HEK293 (cell line): ENCODE measurements around the gene TMEM126B.
A peak's percentile ranks its signal among the peaks of the same experiment; 100 is the strongest.

Experiments used
- CTCF ChIA-PET: fragments of 350-600 bp; formaldehyde crosslinking; extraction: SDS; loops from one replicate; lab custom pipeline; 2021; ENCODE audit warnings: antibody characterized with exemption; lab: Yijun Ruan, JAX
- POLR2A ChIA-PET: fragments of 300-600 bp; formaldehyde crosslinking; extraction: SDS; loops from one replicate; lab custom pipeline; 2020; ENCODE audit warnings: antibody characterized with exemption, inconsistent platforms; lab: Yijun Ruan, JAX
- H3K27ac ChIP-seq: fragments of 200-500 bp; sonication (Bioruptor generic); 2 replicates; pipeline ENCODE4 v1.5.1; 2014; ENCODE audit warnings: low read depth, low read length, control low read depth, inconsistent platforms; ENCODE audit errors: extremely low read depth
- H3K36me3 ChIP-seq, 2 experiments: fragments of 200-500 bp in 1 of 2; sonication (Bioruptor generic) in 1 of 2; 1 replicate in 1 of 2; 2 replicates in 1 of 2; pipeline ENCODE4 v1.5.1; 2014 to 2017; ENCODE audit warnings: inconsistent platforms in 2 of 2, low read length in 2 of 2; ENCODE audit not compliant: control insufficient read depth in 2 of 2, insufficient read depth in 1 of 2
- H3K4me1 ChIP-seq: fragments of 200-500 bp; sonication (Bioruptor generic); 2 replicates; pipeline ENCODE4 v1.5.1; 2014; ENCODE audit warnings: mild to moderate bottlenecking, low read length, inconsistent platforms; ENCODE audit not compliant: control insufficient read depth, insufficient read depth
- H3K4me3 ChIP-seq: 2 replicates; pipeline ENCODE4 v1.5.1; 2011; ENCODE audit warnings: low read depth, mild to moderate bottlenecking, control low read depth, low read length, moderate library complexity
- H3K9me3 ChIP-seq: fragments of 200-500 bp; sonication (Bioruptor generic); 2 replicates; pipeline ENCODE4 v1.5.1; 2014; ENCODE audit warnings: low read depth, low read length, inconsistent platforms; ENCODE audit not compliant: control insufficient read depth, insufficient read depth
- GLI4 ChIP-seq: fragments of 450-650 bp; formaldehyde crosslinking; IDR thresholded peaks from 2 replicates; pipeline ENCODE4 v1.5.1; 2016; ENCODE audit warnings: missing biosample characterization, missing genetic modification characterization
- HOXA7 ChIP-seq: sonication (generic); formaldehyde crosslinking; IDR thresholded peaks from 2 replicates; pipeline ENCODE4 v1.8.1; 2022; ENCODE audit warnings: missing genetic modification reagents, borderline replicate concordance
- HOXC10 ChIP-seq: sonication (generic); formaldehyde crosslinking; IDR thresholded peaks from 2 replicates; pipeline ENCODE4 v1.8.1; 2023; ENCODE audit warnings: mild to moderate bottlenecking, missing genetic modification reagents
- HOXD13 ChIP-seq: sonication (generic); formaldehyde crosslinking; IDR thresholded peaks from 2 replicates; pipeline ENCODE4 v1.8.0; 2022; ENCODE audit warnings: missing genetic modification reagents, borderline replicate concordance
- IKZF3 ChIP-seq: fragments of 450-650 bp; IDR thresholded peaks from 2 replicates; pipeline ENCODE4 v1.5.0; 2018; ENCODE audit warnings: missing biosample characterization, mild to moderate bottlenecking, missing genetic modification characterization, moderate library complexity
- KLF16 ChIP-seq: fragments of 450-650 bp; formaldehyde crosslinking; IDR thresholded peaks from 2 replicates; pipeline ENCODE4 v1.5.1; 2017; ENCODE audit warnings: missing biosample characterization, missing genetic modification characterization
- PRDM6 ChIP-seq: fragments of 450-650 bp; formaldehyde crosslinking; IDR thresholded peaks from 2 replicates; pipeline ENCODE4 v1.5.1; 2017; ENCODE audit warnings: missing biosample characterization, missing genetic modification characterization
- SCRT2 ChIP-seq: fragments of 450-650 bp; formaldehyde crosslinking; IDR thresholded peaks from 2 replicates; pipeline ENCODE4 v1.5.1; 2016; ENCODE audit warnings: missing biosample characterization, missing genetic modification characterization
- SP3 ChIP-seq: fragments of 450-650 bp; formaldehyde crosslinking; IDR thresholded peaks from 2 replicates; pipeline ENCODE4 v1.5.1; 2016; ENCODE audit warnings: missing biosample characterization, missing genetic modification characterization
- TCF7L2 ChIP-seq: IDR thresholded peaks from 2 replicates; pipeline ENCODE4 v1.6.1; 2011; ENCODE audit warnings: low read depth, mild to moderate bottlenecking, inconsistent platforms, low read length, moderate library complexity, borderline replicate concordance
- TRIM28 ChIP-seq: IDR thresholded peaks from 2 replicates; pipeline ENCODE4 v1.6.1; 2011; ENCODE audit warnings: low read length, control low read depth, borderline replicate concordance
- WT1 ChIP-seq: fragments of 450-650 bp; formaldehyde crosslinking; IDR thresholded peaks from 2 replicates; pipeline ENCODE4 v1.5.1; 2016; ENCODE audit warnings: missing biosample characterization, missing genetic modification characterization
- ZFHX2 ChIP-seq: fragments of 450-650 bp; formaldehyde crosslinking; conservative IDR thresholded peaks from 2 replicates; pipeline ENCODE4 v1.5.1; 2016; ENCODE audit warnings: missing biosample characterization, missing genetic modification characterization
- ZNF132 ChIP-seq: fragments of 450-650 bp; formaldehyde crosslinking; IDR thresholded peaks from 2 replicates; pipeline ENCODE4 v1.5.1; 2017; ENCODE audit warnings: missing biosample characterization, missing genetic modification characterization, borderline replicate concordance
- ZNF211 ChIP-seq: fragments of 450-650 bp; formaldehyde crosslinking; IDR thresholded peaks from 2 replicates; pipeline ENCODE4 v1.5.1; 2016; ENCODE audit warnings: low read depth, missing biosample characterization, missing genetic modification characterization
- ZNF335 ChIP-seq: fragments of 450-650 bp; formaldehyde crosslinking; conservative IDR thresholded peaks from 2 replicates; pipeline ENCODE4 v1.5.1; 2016; ENCODE audit warnings: missing biosample characterization, missing genetic modification characterization
- ZNF350 ChIP-seq: fragments of 450-650 bp; formaldehyde crosslinking; IDR thresholded peaks from 2 replicates; pipeline ENCODE4 v1.5.0; 2017; ENCODE audit warnings: missing biosample characterization, mild to moderate bottlenecking, missing genetic modification characterization
- ZNF488 ChIP-seq: fragments of 450-650 bp; formaldehyde crosslinking; IDR thresholded peaks from 2 replicates; pipeline ENCODE4 v1.5.1; 2016; ENCODE audit warnings: missing biosample characterization, missing genetic modification characterization
- ZNF561 ChIP-seq: fragments of 450-650 bp; IDR thresholded peaks from 2 replicates; pipeline ENCODE4 v1.5.1; 2018; ENCODE audit warnings: missing biosample characterization, missing genetic modification characterization, borderline replicate concordance
- ZNF610 ChIP-seq: fragments of 450-650 bp; formaldehyde crosslinking; IDR thresholded peaks from 2 replicates; pipeline ENCODE4 v1.5.1; 2016; ENCODE audit warnings: missing biosample characterization, missing genetic modification characterization, borderline replicate concordance
- ZNF623 ChIP-seq: fragments of 450-650 bp; formaldehyde crosslinking; IDR thresholded peaks from 2 replicates; pipeline ENCODE4 v1.5.1; 2016; ENCODE audit warnings: missing biosample characterization, missing genetic modification characterization
- ZNF707 ChIP-seq: fragments of 450-650 bp; formaldehyde crosslinking; IDR thresholded peaks from 2 replicates; pipeline ENCODE4 v1.5.1; 2016; ENCODE audit warnings: missing biosample characterization, missing genetic modification characterization
- ZNF768 ChIP-seq: fragments of 450-650 bp; formaldehyde crosslinking; IDR thresholded peaks from 2 replicates; pipeline ENCODE4 v1.5.1; 2018; ENCODE audit warnings: missing biosample characterization, mild to moderate bottlenecking, missing genetic modification characterization
- TF ChIP-seq, protein P1 (sequence below): fragments of 450-650 bp; formaldehyde crosslinking; IDR thresholded peaks from 2 replicates; pipeline ENCODE4 v1.5.1; 2017; ENCODE audit warnings: missing biosample characterization, missing genetic modification characterization
- TF ChIP-seq, protein P2 (sequence below): fragments of 450-650 bp; formaldehyde crosslinking; IDR thresholded peaks from 2 replicates; pipeline ENCODE4 v1.5.1; 2016; ENCODE audit warnings: missing biosample characterization, missing genetic modification characterization
- TF ChIP-seq, protein P3 (sequence below): fragments of 450-650 bp; formaldehyde crosslinking; IDR thresholded peaks from 2 replicates; pipeline ENCODE4 v1.5.1; 2016; ENCODE audit warnings: missing biosample characterization, missing genetic modification characterization

Gene TMEM126B

GRCh38 chr11:85626496-85626895, 1.9 kb upstream of the TMEM126B start:
- no peak overlapping the region for H3K27ac ChIP-seq
- POLR2A ChIA-PET = interaction anchor here (2.6 kb wide), 1 partner anchor 23 kb away, joined by 48 read pairs; the partner anchor contains the start of gene TMEM126A
- CTCF ChIA-PET = interaction anchor here (0.5 to 0.6 kb wide), 2 partner anchors 733 to 753 kb away, joined by 3 to 4 read pairs; no protein-coding TSS in a partner anchor
- H3K4me3 ChIP-seq = no peak overlapping the region; the same call in 1 of the 2 replicates
- peaks cover 0 to 8% of the 10 kb centered on the region in 2 experiments; a peak in 1 of 3 replicates for H3K36me3 ChIP-seq
- H3K4me1 ChIP-seq = no peaks in the 10 kb centered on the region; the same call in 1 of the 2 replicates
- no peaks in the 10 kb centered on the region for H3K9me3 ChIP-seq
- no peak for TF ChIP-seq TRIM28
- TF ChIP-seq ZFHX2 (tag by site-specific recombination) = no peak
- TF ChIP-seq IKZF3 (tag by site-specific recombination) = no peak
- no peak for TF ChIP-seq HOXD13
- TF ChIP-seq ZNF623 (tag by site-specific recombination) = no peak
- no peak for TF ChIP-seq WT1
- TF ChIP-seq, protein P1, sequence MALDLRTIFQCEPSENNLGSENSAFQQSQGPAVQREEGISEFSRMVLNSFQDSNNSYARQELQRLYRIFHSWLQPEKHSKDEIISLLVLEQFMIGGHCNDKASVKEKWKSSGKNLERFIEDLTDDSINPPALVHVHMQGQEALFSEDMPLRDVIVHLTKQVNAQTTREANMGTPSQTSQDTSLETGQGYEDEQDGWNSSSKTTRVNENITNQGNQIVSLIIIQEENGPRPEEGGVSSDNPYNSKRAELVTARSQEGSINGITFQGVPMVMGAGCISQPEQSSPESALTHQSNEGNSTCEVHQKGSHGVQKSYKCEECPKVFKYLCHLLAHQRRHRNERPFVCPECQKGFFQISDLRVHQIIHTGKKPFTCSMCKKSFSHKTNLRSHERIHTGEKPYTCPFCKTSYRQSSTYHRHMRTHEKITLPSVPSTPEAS (tag by site-specific recombination) = no peak
- no peak for TF ChIP-seq TCF7L2
- TF ChIP-seq ZNF488 (tag by site-specific recombination) = no peak
- TF ChIP-seq HOXA7 (CRISPR knock-in tag) = no peak
- TF ChIP-seq SP3 = no peak
- no peak for TF ChIP-seq ZNF132 (tag by site-specific recombination)
- TF ChIP-seq GLI4 (tag by site-specific recombination) = no peak
- 0 out of 2 replicates have a peak, but pooled peaks have one; percentile 51 for TF ChIP-seq SCRT2 (tag by site-specific recombination)
- TF ChIP-seq HOXC10 (CRISPR knock-in tag) = no peak
- TF ChIP-seq ZNF768 (tag by site-specific recombination) = no peak
- no peak for TF ChIP-seq ZNF350 (tag by site-specific recombination)
- no peak for TF ChIP-seq ZNF561 (tag by site-specific recombination)
- TF ChIP-seq KLF16 (tag by site-specific recombination) = no peak
- TF ChIP-seq, protein P2, sequence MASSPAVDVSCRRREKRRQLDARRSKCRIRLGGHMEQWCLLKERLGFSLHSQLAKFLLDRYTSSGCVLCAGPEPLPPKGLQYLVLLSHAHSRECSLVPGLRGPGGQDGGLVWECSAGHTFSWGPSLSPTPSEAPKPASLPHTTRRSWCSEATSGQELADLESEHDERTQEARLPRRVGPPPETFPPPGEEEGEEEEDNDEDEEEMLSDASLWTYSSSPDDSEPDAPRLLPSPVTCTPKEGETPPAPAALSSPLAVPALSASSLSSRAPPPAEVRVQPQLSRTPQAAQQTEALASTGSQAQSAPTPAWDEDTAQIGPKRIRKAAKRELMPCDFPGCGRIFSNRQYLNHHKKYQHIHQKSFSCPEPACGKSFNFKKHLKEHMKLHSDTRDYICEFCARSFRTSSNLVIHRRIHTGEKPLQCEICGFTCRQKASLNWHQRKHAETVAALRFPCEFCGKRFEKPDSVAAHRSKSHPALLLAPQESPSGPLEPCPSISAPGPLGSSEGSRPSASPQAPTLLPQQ (tag by site-specific recombination) = no peak
- TF ChIP-seq ZNF707 (tag by site-specific recombination) = no peak
- peak; percentile 79 for TF ChIP-seq PRDM6 (tag by site-specific recombination)
- TF ChIP-seq ZNF211 (tag by site-specific recombination) = no peak
- TF ChIP-seq, protein P3, sequence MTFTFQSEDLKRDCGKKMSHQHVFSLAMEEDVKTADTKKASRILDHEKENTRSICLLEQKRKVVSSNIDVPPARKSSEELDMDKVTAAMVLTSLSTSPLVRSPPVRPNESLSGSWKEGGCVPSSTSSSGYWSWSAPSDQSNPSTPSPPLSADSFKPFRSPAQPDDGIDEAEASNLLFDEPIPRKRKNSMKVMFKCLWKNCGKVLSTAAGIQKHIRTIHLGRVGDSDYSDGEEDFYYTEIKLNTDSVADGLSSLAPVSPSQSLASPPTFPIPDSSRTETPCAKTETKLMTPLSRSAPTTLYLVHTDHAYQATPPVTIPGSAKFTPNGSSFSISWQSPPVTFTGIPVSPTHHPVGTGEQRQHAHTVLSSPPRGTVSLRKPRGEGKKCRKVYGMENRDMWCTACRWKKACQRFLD (tag by site-specific recombination) = no peak
- TF ChIP-seq ZNF335 = peak; percentile 23; the same call in 1 of the 2 replicates
- no peak for TF ChIP-seq ZNF610 (tag by site-specific recombination)
